GM12891 (cell line): ENCODE measurements around the gene PGD.

Source experiments
- PAX5 ChIP-seq: IDR thresholded peaks from 2 replicates; pipeline ENCODE4 v1.6.1; 2011; ENCODE audit warnings: low read length, moderate library complexity, mild to moderate bottlenecking; ENCODE audit not compliant: insufficient read depth, severe bottlenecking
- POLR2A ChIP-seq: IDR thresholded peaks from 2 replicates; pipeline ENCODE4 v1.6.1; 2011; ENCODE audit warnings: low read depth, low read length, control low read depth
- POLR2AphosphoS5 ChIP-seq: IDR thresholded peaks from 2 replicates; pipeline ENCODE4 v1.6.1; 2011; ENCODE audit warnings: low read depth, low read length, control low read depth
- SPI1 ChIP-seq: IDR thresholded peaks from 2 replicates; pipeline ENCODE4 v1.6.1; 2011; ENCODE audit warnings: low read depth, low read length, control low read depth
- TAF1 ChIP-seq: IDR thresholded peaks from 2 replicates; pipeline ENCODE4 v1.6.1; 2011; ENCODE audit warnings: low read depth, low read length, control low read depth

DNA sequence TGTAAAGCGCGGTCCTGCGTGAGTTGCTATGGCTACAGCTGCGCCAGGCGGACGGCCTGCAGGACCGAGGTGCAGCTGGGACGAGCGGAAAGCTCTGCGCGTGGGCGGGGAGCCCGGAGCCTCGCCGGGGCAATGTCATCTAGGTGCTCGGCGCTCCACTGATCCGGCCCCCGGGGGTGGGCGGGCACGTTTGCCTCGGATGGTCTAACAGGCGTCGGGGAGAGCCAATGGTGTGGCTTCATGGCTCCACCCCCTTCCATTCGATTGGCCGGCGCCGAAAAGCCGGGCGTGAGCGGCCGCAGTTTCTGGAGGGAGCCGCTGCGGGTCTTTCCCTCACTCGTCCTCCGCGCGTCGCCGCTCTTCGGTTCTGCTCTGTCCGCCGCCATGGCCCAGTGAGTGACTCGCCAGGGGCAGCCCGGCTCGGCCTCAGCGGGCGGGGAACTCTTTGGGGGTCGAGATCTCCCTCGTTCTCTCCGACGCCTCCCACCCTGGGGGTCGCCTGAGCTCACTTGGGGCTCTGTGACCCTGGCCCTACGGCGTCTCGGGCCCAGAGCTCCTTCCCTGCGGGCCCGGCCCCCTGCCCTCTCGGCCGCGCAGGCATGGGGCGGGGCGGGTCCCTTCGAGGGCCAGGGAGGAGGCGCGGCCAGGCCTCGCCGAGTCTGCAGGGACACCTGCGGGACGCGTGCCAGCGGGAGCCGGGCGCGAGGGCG is at the start of gene PGD:
- TF ChIP-seq POLR2AphosphoS5 (peak; percentile 76), TAF1 (peak; percentile 83; the same call in 1 of the 2 replicates), POLR2A (peak; percentile 65), SPI1 (no peak), PAX5 (no peak)
